Mesenchymal stem cell (in vitro differentiated cells and primary cell): ENCODE data around the gene PCDH18.

Source experiments
- DNase-seq: peaks from one replicate; pipeline ENCODE4 v3.0.0-alpha.2; 2013
- H2AFZ ChIP-seq: one replicate; pipeline ENCODE4 v1.6.1; 2013; ENCODE audit warnings: low read depth, mild to moderate bottlenecking, control low read depth, inconsistent platforms, low read length, moderate library complexity
- H2AK5ac ChIP-seq: 2 replicates; pipeline ENCODE4 v1.6.1; 2013; ENCODE audit warnings: low read length, moderate library complexity, mild to moderate bottlenecking, inconsistent platforms; ENCODE audit not compliant: severe bottlenecking
- H2BK120ac ChIP-seq: one replicate; pipeline ENCODE4 v1.6.1; 2013; ENCODE audit warnings: low read depth, mild to moderate bottlenecking, inconsistent platforms, low read length, moderate library complexity
- H2BK12ac ChIP-seq, 2 experiments: one replicate each; pipeline ENCODE4 v1.6.1; 2013; ENCODE audit warnings: inconsistent platforms in 2 of 2, low read length in 2 of 2, mild to moderate bottlenecking in 2 of 2, moderate library complexity in 2 of 2, control low read depth in 1 of 2
- H2BK15ac ChIP-seq: one replicate; pipeline ENCODE4 v1.6.1; 2013; ENCODE audit warnings: mild to moderate bottlenecking, low read depth, inconsistent platforms; ENCODE audit not compliant: poor library complexity, severe bottlenecking
- H2BK5ac ChIP-seq: 2 replicates; pipeline ENCODE4 v1.6.1; 2013; ENCODE audit warnings: low read depth, mild to moderate bottlenecking, low read length, control low read depth, inconsistent platforms; ENCODE audit not compliant: poor library complexity, severe bottlenecking
- H3K14ac ChIP-seq, 2 experiments: one replicate each; pipeline ENCODE4 v1.6.1; 2013; ENCODE audit warnings: inconsistent platforms in 2 of 2, low read length in 2 of 2, control low read depth in 1 of 2, mild to moderate bottlenecking in 1 of 2, moderate library complexity in 1 of 2
- H3K18ac ChIP-seq, 2 experiments: one replicate each; pipeline ENCODE4 v1.6.1; 2013; ENCODE audit warnings: inconsistent platforms in 2 of 2, low read length in 2 of 2, control low read depth in 1 of 2, low read depth in 1 of 2, mild to moderate bottlenecking in 1 of 2
- H3K23ac ChIP-seq, 2 experiments: one replicate each; pipeline ENCODE4 v1.6.1; 2013; ENCODE audit warnings: inconsistent platforms in 2 of 2, low read length in 2 of 2, mild to moderate bottlenecking in 2 of 2, moderate library complexity in 2 of 2, control low read depth in 1 of 2
- H3K27ac ChIP-seq: 2 replicates; pipeline ENCODE4 v1.5.1; 2013; ENCODE audit warnings: mild to moderate bottlenecking, moderate library complexity, low read length, control low read depth, inconsistent platforms; ENCODE audit not compliant: poor library complexity, severe bottlenecking
- H3K27me3 ChIP-seq, 2 experiments: 2 replicates each; pipeline versions ENCODE4 v1.6.1 to v1.7.0; 2013; ENCODE audit warnings: low read length in 2 of 2, mild to moderate bottlenecking in 2 of 2, moderate library complexity in 2 of 2, control low read depth in 1 of 2, inconsistent platforms in 1 of 2; ENCODE audit not compliant: control insufficient read depth in 1 of 2, insufficient read depth in 1 of 2
- H3K36me3 ChIP-seq, 2 experiments: 2 replicates each; pipeline versions ENCODE4 v1.6.1 to v1.7.0; 2013; ENCODE audit warnings: low read length in 2 of 2, control low read depth in 1 of 2, inconsistent platforms in 1 of 2, low read depth in 1 of 2, mild to moderate bottlenecking in 1 of 2; ENCODE audit not compliant: insufficient read depth in 2 of 2, control insufficient read depth in 1 of 2
- H3K4ac ChIP-seq, 2 experiments: one replicate each; pipeline ENCODE4 v1.6.1; 2013; ENCODE audit warnings: inconsistent platforms in 2 of 2, low read length in 2 of 2, mild to moderate bottlenecking in 2 of 2, moderate library complexity in 2 of 2, control low read depth in 1 of 2, low read depth in 1 of 2
- H3K4me1 ChIP-seq: 2 replicates; pipeline ENCODE4 v1.6.1; 2013; ENCODE audit warnings: low read depth, low read length, control low read depth; ENCODE audit not compliant: control insufficient read depth, insufficient read depth
- H3K4me2 ChIP-seq: 2 replicates; pipeline ENCODE4 v1.6.1; 2013; ENCODE audit warnings: low read length, mild to moderate bottlenecking, inconsistent platforms; ENCODE audit not compliant: poor library complexity, severe bottlenecking
- H3K4me3 ChIP-seq, 2 experiments: 2 replicates each; pipeline versions ENCODE4 v1.5.1 to v1.7.0; 2013; ENCODE audit warnings: low read length in 2 of 2, mild to moderate bottlenecking in 2 of 2, control low read depth in 1 of 2, low read depth in 1 of 2; ENCODE audit not compliant: insufficient read depth in 1 of 2
- H3K79me1 ChIP-seq: replicated peaks from 2 replicates; pipeline ENCODE4 v1.6.1; 2013; ENCODE audit warnings: mild to moderate bottlenecking, control low read depth, low read length, inconsistent platforms; ENCODE audit not compliant: poor library complexity, severe bottlenecking
- H3K9ac ChIP-seq: 2 replicates; pipeline ENCODE4 v1.7.0; 2013; ENCODE audit warnings: mild to moderate bottlenecking, low read length, moderate library complexity
- H3K9me3 ChIP-seq: 2 replicates; pipeline ENCODE4 v1.7.0; 2013; ENCODE audit warnings: mild to moderate bottlenecking, low read length; ENCODE audit not compliant: control insufficient read depth
- H4K8ac ChIP-seq: one replicate; pipeline ENCODE4 v1.6.1; 2013; ENCODE audit warnings: inconsistent platforms, mild to moderate bottlenecking, low read length, moderate library complexity
- H4K91ac ChIP-seq: one replicate; pipeline ENCODE4 v1.6.1; 2013; ENCODE audit warnings: mild to moderate bottlenecking, low read length, inconsistent platforms
- WGBS: methylation state at CpG from one replicate; pipeline ENCODE4 v1.1.7; 2013; ENCODE audit warnings: mixed read lengths; 5-methylcytosine and 5-hydroxymethylcytosine counted together

Gene PCDH18

GRCh38 chr4:137534516-137534915 lies 2.2 kb upstream of the PCDH18 start:
- H3K4me1 ChIP-seq, result no peaks in the 10 kb centered on the region
- H2BK5ac ChIP-seq, result no peak overlapping the region
- peaks cover 6% of the 10 kb centered on the region for H3K79me1 ChIP-seq
- H2AFZ ChIP-seq, result no peak overlapping the region
- no peak overlapping the region for H4K8ac ChIP-seq
- H2BK15ac ChIP-seq, result no peak overlapping the region
- no peak overlapping the region for H4K91ac ChIP-seq
- no peak overlapping the region for H3K23ac ChIP-seq
- H3K36me3 ChIP-seq, result peaks cover 0 to 12% of the 10 kb centered on the region in 2 experiments
- no peak overlapping the region for H3K18ac ChIP-seq
- WGBS, result no CpG with 5 or more reads among the region's 1 CpG
- H3K27me3 ChIP-seq, result no peaks in the 10 kb centered on the region
- no peak overlapping the region for H3K14ac ChIP-seq
- DNase-seq, result no peak
- no peak overlapping the region for H2AK5ac ChIP-seq
- no peaks in the 10 kb centered on the region for H3K9me3 ChIP-seq
- no peak overlapping the region for H2BK12ac ChIP-seq
- H3K27ac ChIP-seq, result no peak overlapping the region
- H3K4ac ChIP-seq, result no peak overlapping the region
- no peak overlapping the region for H2BK120ac ChIP-seq
- H3K4me3 ChIP-seq, result peak overlapping the region in 1 of 2 experiments; percentile 99
- no peak overlapping the region for H3K4me2 ChIP-seq
- H3K9ac ChIP-seq, result peak overlapping the region; percentile 96

GRCh38 chr4:137533855-137534254 lies 1.6 kb upstream of the PCDH18 start:
- no peak overlapping the region for H3K27ac ChIP-seq
- DNase-seq, result no peak
- no peak overlapping the region for H2AK5ac ChIP-seq

GRCh38 chr4:137532869-137533236 lies 559 bp upstream of the PCDH18 start:
- H3K14ac ChIP-seq, result no peak overlapping the region
- no peak overlapping the region for H3K23ac ChIP-seq
- H3K79me1 ChIP-seq, result peaks cover 6% of the 10 kb centered on the region
- no peak overlapping the region for H2AK5ac ChIP-seq
- H3K27ac ChIP-seq, result peak overlapping the region; percentile 60
- H3K4me2 ChIP-seq, result peak overlapping the region; percentile 52
- H2BK12ac ChIP-seq, result no peak overlapping the region
- H3K27me3 ChIP-seq, result no peaks in the 10 kb centered on the region
- H3K9ac ChIP-seq, result peak overlapping the region; percentile 96
- DNase-seq, result peak; percentile 64
- no peak overlapping the region for H3K18ac ChIP-seq
- no peak overlapping the region for H2BK120ac ChIP-seq
- peak overlapping the region in 1 of 2 experiments; percentile 99 for H3K4me3 ChIP-seq
- H3K36me3 ChIP-seq, result peaks cover 0 to 29% of the 10 kb centered on the region in 2 experiments
- H2AFZ ChIP-seq, result no peak overlapping the region
- H4K8ac ChIP-seq, result no peak overlapping the region
- no peak overlapping the region for H4K91ac ChIP-seq
- no peaks in the 10 kb centered on the region for H3K9me3 ChIP-seq
- no peak overlapping the region for H2BK5ac ChIP-seq
- H3K4me1 ChIP-seq, result no peaks in the 10 kb centered on the region
- 0% methylated on average over 1 of the region's 3 CpGs for WGBS
- no peak overlapping the region for H2BK15ac ChIP-seq
- no peak overlapping the region for H3K4ac ChIP-seq

More at GRCh38 chr4:137533855-137534254, 1.6 kb upstream of the PCDH18 start:
- H2BK5ac ChIP-seq, result no peak overlapping the region
- no peak overlapping the region for H3K14ac ChIP-seq
- no peak overlapping the region for H2BK12ac ChIP-seq
- no peaks in the 10 kb centered on the region for H3K9me3 ChIP-seq
- H4K91ac ChIP-seq, result no peak overlapping the region
- no peaks in the 10 kb centered on the region for H3K27me3 ChIP-seq
- no peak overlapping the region for H4K8ac ChIP-seq
- no peak overlapping the region for H2BK120ac ChIP-seq
- no peak overlapping the region for H2BK15ac ChIP-seq
- no peak overlapping the region for H3K4me2 ChIP-seq
- peak overlapping the region; percentile 96 for H3K9ac ChIP-seq
- H3K4ac ChIP-seq, result no peak overlapping the region
- H3K79me1 ChIP-seq, result peaks cover 6% of the 10 kb centered on the region
- no peak overlapping the region for H3K23ac ChIP-seq
- H3K36me3 ChIP-seq, result peaks cover 0 to 19% of the 10 kb centered on the region in 2 experiments
- no peak overlapping the region for H3K18ac ChIP-seq
- no peaks in the 10 kb centered on the region for H3K4me1 ChIP-seq
- H3K4me3 ChIP-seq, result peak overlapping the region in 1 of 2 experiments; percentile 99
- no peak overlapping the region for H2AFZ ChIP-seq
- 60% methylated on average over 2 of the region's 2 CpGs for WGBS

GRCh38 chr4:137531168-137531985 lies 917 bp downstream of the PCDH18 start:
- Histone ChIP-seq H3K4me1 (no peaks in the 10 kb centered on the region), H3K27me3 (no peaks in the 10 kb centered on the region), H3K18ac (peak overlapping the region; percentile 31 to 98), H2BK120ac (no peak overlapping the region), H2AFZ (no peak overlapping the region), H3K4me2 (peak overlapping the region; percentile 52), H2BK12ac (no peak overlapping the region), H3K4me3 (peak overlapping the region in 1 of 2 experiments; percentile 99), H3K79me1 (peaks cover 6% of the 10 kb centered on the region), H2BK5ac (no peak overlapping the region), H4K8ac (no peak overlapping the region), H3K14ac (no peak overlapping the region), H4K91ac (no peak overlapping the region), H3K4ac (peak overlapping the region in 1 of 2 experiments; percentile 32), H2AK5ac (no peak overlapping the region), H3K23ac (no peak overlapping the region), H3K9me3 (no peaks in the 10 kb centered on the region), H3K9ac (peak overlapping the region; percentile 96), H2BK15ac (no peak overlapping the region), H3K36me3 (peaks cover 0 to 43% of the 10 kb centered on the region in 2 experiments), H3K27ac (peak overlapping the region; percentile 63)
- peak; percentile 58 for DNase-seq
- WGBS, result 2% methylated on average over 10 of the region's 13 CpGs
